Esophagus muscularis mucosa (tissue), 4 donors: ENCODE results near the gene RHOU. TPM values are rescaled to one million over a fixed set of nuclear protein-coding genes. Genes with fewer than 3 reads are reported as not detected.
"Not testable (repeated sequence)": the region's sequence is repeated elsewhere in the genome, so short reads cannot be mapped to it uniquely, and the experiment has no call there.

Experiments used
- DNase-seq: peaks from one replicate; pipeline ENCODE4 v3.0.0-alpha.2; 2017; ENCODE audit errors: extremely low spot score
- H3K27ac ChIP-seq, 4 donors: fragments of 200-600 bp; sonication (generic); replicated peaks in 1 of 4; 1 replicate in 3 of 4; 2 replicates in 1 of 4; pipeline ENCODE4 v1.5.1; 2016 to 2019; ENCODE audit warnings: mild to moderate bottlenecking in 1 of 4
- H3K27me3 ChIP-seq, 4 donors: fragments of 200-600 bp; sonication (generic); one replicate each; pipeline versions ENCODE4 v1.5.1 to v1.6.0; 2016 to 2019
- H3K36me3 ChIP-seq, 4 donors: fragments of 200-600 bp; sonication (generic); one replicate each; pipeline ENCODE4 v1.5.1; 2016 to 2019
- H3K4me1 ChIP-seq, 4 donors: fragments of 200-600 bp; sonication (generic); one replicate each; pipeline ENCODE4 v1.5.1; 2016 to 2019
- H3K4me3 ChIP-seq, 4 donors: fragments of 200-600 bp; sonication (generic); 1 replicate in 2 of 4; 2 replicates in 2 of 4; pipeline ENCODE4 v1.5.1; 2016 to 2019; ENCODE audit warnings: mild to moderate bottlenecking in 4 of 4, moderate library complexity in 1 of 4
- H3K9me3 ChIP-seq, 4 donors: fragments of 200-600 bp; sonication (generic); 1 replicate in 3 of 4; 2 replicates in 1 of 4; pipeline ENCODE4 v1.5.1; 2016 to 2019
- EP300 ChIP-seq: sonication (generic); formaldehyde crosslinking; IDR thresholded peaks from one replicate; pipeline ENCODE4 v1.6.1; 2017; ENCODE audit warnings: antibody characterized with exemption
- POLR2A ChIP-seq: fragments of 450-650 bp; IDR thresholded peaks from one replicate; pipeline ENCODE4 v1.6.1; 2017; ENCODE audit warnings: antibody characterized with exemption, moderate library complexity, mild to moderate bottlenecking, low read depth
- POLR2AphosphoS5 ChIP-seq, 2 donors: sonication (generic); formaldehyde crosslinking; IDR thresholded peaks; one replicate each; pipeline ENCODE4 v1.6.1; 2017; ENCODE audit warnings: antibody characterized with exemption in 2 of 2
- WGBS: methylation state at CpG from one replicate; pipeline ENCODE4 v1.1.5; 2018; 5-methylcytosine and 5-hydroxymethylcytosine counted together
- intact Hi-C: fragments of 100-400 bp; cut with DNase I; formaldehyde crosslinking; loops from one replicate; pipeline ENCODE4 v1.15.1; 2023
- total RNA-seq, 4 donors: library from RNA; depleted of rRNA; stranded (reverse); fragments of >200 nt; gene quantifications; one replicate each; pipeline versions ENCODE4 v1.1.0 to v1.2.1, GENCODE V29; 2016
- TF ChIP-seq, protein P1 (sequence below), 3 experiments: fragments of 200-600 bp in 2 of 3; fragments of 450-650 bp in 1 of 3; sonication (generic) in 2 of 3; IDR thresholded peaks; one replicate each; pipeline ENCODE4 v1.5.1; 2017 to 2019; ENCODE audit warnings: antibody characterized with exemption in 3 of 3, mild to moderate bottlenecking in 2 of 3, moderate library complexity in 1 of 3

RHOU gene
- total RNA-seq, 4 donors from 2014 or later, result 24.1 to 36.0 (median 26.0) TPM

DNA sequence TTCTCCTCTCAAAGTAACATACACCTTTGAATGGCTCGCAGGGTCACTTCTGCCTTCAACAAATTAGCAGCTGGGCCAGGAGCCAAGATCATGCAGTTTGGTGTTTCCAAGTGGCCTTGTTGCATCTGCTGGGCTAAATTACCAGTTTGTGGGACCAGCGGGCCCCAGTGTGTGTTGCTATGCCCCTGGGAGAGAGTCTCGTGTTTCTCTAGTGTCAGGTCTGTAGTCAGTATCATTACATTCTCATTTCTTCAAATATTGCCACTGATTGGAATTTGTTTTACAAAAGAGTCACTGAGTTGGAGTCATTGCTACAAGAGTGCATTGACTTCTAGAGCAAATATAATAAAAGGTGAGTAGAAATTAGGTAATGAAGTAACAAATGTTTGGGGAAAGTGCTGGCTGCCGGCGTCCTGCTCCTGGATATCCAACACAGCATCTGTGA lies 35.5 kb downstream of the RHOU start:
- intact Hi-C loops, result no loop called here
- 89% methylated on average over 5 of the region's 5 CpGs for WGBS
- DNase-seq, result no peak

GRCh38 chr1:228772516-228773212 lies 37.4 kb downstream of the RHOU start:
- WGBS, result 71% methylated on average over 4 of the region's 4 CpGs
- Histone ChIP-seq H3K4me3 (no peak overlapping the region), H3K27me3 (no peaks in the 10 kb centered on the region), H3K36me3 (no peaks in the 10 kb centered on the region), H3K9me3 (no peaks in the 10 kb centered on the region), H3K4me1 (no peaks in the 10 kb centered on the region), H3K27ac (no peak overlapping the region)
- intact Hi-C loops, result no loop called here
- DNase-seq, result no peak
- TF ChIP-seq EP300 (no peak), POLR2AphosphoS5 (IDR thresholded peaks at IDR 0.05) (no peak), POLR2A (no peak)
- TF ChIP-seq, protein P1, sequence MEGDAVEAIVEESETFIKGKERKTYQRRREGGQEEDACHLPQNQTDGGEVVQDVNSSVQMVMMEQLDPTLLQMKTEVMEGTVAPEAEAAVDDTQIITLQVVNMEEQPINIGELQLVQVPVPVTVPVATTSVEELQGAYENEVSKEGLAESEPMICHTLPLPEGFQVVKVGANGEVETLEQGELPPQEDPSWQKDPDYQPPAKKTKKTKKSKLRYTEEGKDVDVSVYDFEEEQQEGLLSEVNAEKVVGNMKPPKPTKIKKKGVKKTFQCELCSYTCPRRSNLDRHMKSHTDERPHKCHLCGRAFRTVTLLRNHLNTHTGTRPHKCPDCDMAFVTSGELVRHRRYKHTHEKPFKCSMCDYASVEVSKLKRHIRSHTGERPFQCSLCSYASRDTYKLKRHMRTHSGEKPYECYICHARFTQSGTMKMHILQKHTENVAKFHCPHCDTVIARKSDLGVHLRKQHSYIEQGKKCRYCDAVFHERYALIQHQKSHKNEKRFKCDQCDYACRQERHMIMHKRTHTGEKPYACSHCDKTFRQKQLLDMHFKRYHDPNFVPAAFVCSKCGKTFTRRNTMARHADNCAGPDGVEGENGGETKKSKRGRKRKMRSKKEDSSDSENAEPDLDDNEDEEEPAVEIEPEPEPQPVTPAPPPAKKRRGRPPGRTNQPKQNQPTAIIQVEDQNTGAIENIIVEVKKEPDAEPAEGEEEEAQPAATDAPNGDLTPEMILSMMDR (IDR thresholded peaks at IDR 0.05), result no peak

More for the DNA sequence above, 35.5 kb downstream of the RHOU start:
- Histone ChIP-seq H3K9me3 (no peaks in the 10 kb centered on the region), H3K36me3 (no peaks in the 10 kb centered on the region), H3K4me1 (no peaks in the 10 kb centered on the region), H3K27me3 (no peaks in the 10 kb centered on the region), H3K4me3 (no peak overlapping the region), H3K27ac (no peak overlapping the region)
- TF ChIP-seq POLR2A (no peak), EP300 (no peak), POLR2AphosphoS5 (IDR thresholded peaks at IDR 0.05) (no peak)
- TF ChIP-seq, protein P1 (IDR thresholded peaks at IDR 0.05), result no peak

GRCh38 chr1:228775946-228776345 lies 40.7 kb downstream of the RHOU start:
- intact Hi-C loops, H3K4me3 ChIP-seq, H3K27ac ChIP-seq, H3K4me1 ChIP-seq, H3K36me3 ChIP-seq, DNase-seq, H3K9me3 ChIP-seq, H3K27me3 ChIP-seq: not testable (repeated sequence)
- 95% methylated on average over 9 of the region's 9 CpGs for WGBS

- Histone ChIP-seq H3K27me3 (no peaks in the 10 kb centered on the region), H3K4me3 (no peak overlapping the region), H3K27ac (no peak overlapping the region), H3K9me3 (no peaks in the 10 kb centered on the region), H3K4me1 (peaks cover 0 to 4% (median 0%) of the 10 kb centered on the region in 4 donors), H3K36me3 (no peaks in the 10 kb centered on the region)
- DNase-seq, result no peak
- WGBS, result 95% methylated on average over 2 of the region's 2 CpGs
- intact Hi-C loops, result no loop called here
- TF ChIP-seq, protein P1 (IDR thresholded peaks at IDR 0.05), result no peak
- TF ChIP-seq EP300, result no peak
- TF ChIP-seq POLR2AphosphoS5 (IDR thresholded peaks at IDR 0.05), result no peak
- no peak for TF ChIP-seq POLR2A
These were observed 41.2 kb downstream of the RHOU start for GRCh38 chr1:228776449-228776848.

DNA sequence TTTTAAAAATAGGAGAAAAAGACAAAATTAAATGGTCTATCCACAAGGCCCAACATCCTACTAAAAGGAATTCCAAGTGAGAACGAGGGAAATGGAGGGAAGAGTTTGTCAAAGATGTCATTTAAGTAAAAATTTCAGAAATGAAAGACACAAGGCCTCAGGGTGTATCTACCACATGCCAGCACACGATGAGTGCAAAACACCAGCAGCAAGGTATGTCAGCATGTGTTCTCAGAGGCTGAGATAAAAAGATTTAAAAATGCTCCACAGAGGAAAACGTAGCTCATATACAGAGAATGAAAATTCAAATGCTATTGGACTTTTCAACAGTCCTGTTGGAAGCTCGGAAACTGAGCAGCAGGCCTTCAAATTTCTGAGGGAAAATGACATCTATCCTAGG lies 42.0 kb downstream of the RHOU start:
- Histone ChIP-seq H3K36me3 (no peaks in the 10 kb centered on the region), H3K27ac (no peak overlapping the region), H3K9me3 (no peaks in the 10 kb centered on the region), H3K4me1 (peaks cover 0 to 6% (median 0%) of the 10 kb centered on the region in 4 donors), H3K27me3 (no peaks in the 10 kb centered on the region), H3K4me3 (no peak overlapping the region)
- TF ChIP-seq POLR2A (no peak), POLR2AphosphoS5 (IDR thresholded peaks at IDR 0.05) (no peak), EP300 (no peak)
- TF ChIP-seq, protein P1 (IDR thresholded peaks at IDR 0.05), result no peak
- intact Hi-C loops, result no loop called here
- no peak for DNase-seq
- WGBS, result 85% methylated on average over 4 of the region's 4 CpGs
